HG03442 (cell line): Measurements from ENCODE around the gene MYO18B.

Experiments
- ATAC-seq: cut with Tn5 transposase; IDR thresholded peaks from one replicate; pipeline ENCODE4 v1.9.1; 2021; ENCODE audit warnings: mild to moderate bottlenecking, moderate library complexity; ENCODE audit not compliant: unreplicated experiment

Gene MYO18B

DNA sequence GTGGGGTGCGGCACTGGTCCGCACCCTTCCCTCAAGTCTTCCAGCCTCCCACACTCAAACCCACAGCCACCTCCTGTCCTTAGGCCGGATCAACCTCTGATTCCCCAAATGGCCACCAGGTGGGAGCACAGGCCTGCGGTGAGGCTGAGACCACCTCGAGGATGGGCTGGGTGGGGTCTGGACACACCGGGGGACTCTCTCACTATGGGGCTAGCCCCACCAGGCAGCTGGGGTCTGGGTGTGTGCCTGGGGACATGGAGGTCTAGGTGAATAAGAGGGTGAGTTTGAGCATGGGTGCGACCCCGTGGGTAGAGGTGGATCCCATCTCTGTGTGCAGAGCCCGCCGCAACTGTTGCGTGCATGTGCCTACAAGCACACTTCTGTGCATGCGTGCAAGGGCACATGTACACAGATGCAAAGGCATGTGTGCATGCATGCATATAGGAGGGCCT lies 32.6 kb downstream of the MYO18B start:
- no peak for ATAC-seq

DNA sequence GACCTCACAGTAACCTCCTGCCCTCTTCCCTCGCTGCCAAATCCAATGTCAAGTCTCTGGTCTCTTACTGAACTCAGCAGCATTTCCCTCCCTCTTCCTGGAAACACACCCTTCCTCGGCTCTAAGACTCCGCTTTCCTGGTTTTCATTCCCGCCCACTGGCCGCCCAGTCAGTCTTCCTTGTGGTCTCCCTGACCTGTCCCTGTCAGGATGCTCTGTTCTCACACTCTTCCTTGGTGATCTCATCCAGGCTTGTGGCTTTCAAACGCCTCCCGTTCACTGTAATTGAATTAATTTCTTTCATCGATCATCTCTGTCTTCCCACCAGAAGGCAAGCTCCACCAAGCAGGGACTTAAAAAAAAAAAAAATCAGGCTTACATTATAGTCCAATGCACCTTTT lies 33.5 kb downstream of the MYO18B start:
- ATAC-seq, result no peak

GRCh38 chr22:25777411-25777810 lies 35.4 kb downstream of the MYO18B start:
- ATAC-seq, result no peak

GRCh38 chr22:25777870-25778269 lies 35.9 kb downstream of the MYO18B start:
- ATAC-seq, result no peak

DNA sequence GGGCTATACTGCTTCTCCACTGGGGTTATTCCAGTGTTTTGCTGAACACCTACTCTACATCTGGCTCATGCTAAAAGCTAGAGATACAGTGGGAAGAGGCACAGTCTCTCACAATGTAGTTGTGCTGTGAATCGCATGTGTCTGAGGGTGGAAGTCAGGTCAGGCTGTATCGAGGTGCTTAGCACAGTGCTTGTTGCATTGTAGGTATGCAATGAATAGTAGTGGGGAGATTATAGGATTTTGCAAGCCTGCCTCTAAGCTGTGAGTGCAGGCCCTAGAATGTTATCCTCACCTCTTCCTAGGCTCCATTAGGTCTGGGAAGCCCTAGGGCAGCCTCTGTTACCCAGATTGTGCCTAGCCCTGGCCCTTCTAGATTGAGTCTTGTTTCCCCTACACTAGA lies 37.4 kb downstream of the MYO18B start:
- ATAC-seq, result no peak

- ATAC-seq, result no peak
These were observed 37.9 kb downstream of the MYO18B start for GRCh38 chr22:25779890-25780289.

DNA sequence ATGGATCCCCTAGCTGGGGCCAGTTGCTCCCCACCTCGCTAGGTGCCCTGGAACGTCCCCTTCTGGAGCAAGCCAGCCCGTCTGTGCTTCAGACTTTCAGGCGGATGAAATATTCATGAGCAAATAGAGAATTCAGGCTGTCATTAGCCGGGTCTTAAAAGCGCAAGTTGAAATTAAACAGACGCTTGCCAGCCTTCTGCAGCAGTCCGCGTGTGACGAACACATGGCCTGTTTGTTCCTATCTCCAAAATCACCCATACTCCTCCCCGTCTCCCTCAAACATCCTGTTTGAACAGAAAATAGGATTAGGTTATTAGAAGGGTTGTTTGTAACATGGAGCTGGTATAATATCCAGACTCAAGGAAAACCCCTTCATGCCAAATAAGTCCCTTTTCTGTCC lies 38.7 kb downstream of the MYO18B start:
- no peak for ATAC-seq

GRCh38 chr22:25781801-25782200 lies 39.8 kb downstream of the MYO18B start:
- no peak for ATAC-seq

- no peak for ATAC-seq
These were observed 40.8 kb downstream of the MYO18B start for GRCh38 chr22:25782831-25783230.

DNA sequence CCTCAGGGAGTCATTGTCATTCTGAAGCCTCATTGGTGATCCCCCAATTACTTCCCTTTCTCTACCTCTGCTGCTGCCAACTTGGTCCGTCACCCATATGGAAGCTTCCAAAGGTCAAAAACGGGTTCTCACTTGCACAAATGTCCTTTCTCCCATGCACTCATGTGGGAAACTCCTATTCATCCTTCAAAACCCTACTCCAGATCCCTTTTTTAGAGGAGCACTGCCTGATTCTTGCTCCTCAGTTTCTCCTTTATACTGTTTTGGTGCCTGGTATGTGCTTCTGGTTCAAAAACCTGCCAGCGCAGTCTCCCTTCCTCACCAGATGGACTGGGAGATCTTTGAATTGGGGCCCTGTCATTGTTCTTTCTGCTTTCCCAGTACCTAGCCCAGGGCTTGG lies 41.9 kb downstream of the MYO18B start:
- ATAC-seq, result no peak

DNA sequence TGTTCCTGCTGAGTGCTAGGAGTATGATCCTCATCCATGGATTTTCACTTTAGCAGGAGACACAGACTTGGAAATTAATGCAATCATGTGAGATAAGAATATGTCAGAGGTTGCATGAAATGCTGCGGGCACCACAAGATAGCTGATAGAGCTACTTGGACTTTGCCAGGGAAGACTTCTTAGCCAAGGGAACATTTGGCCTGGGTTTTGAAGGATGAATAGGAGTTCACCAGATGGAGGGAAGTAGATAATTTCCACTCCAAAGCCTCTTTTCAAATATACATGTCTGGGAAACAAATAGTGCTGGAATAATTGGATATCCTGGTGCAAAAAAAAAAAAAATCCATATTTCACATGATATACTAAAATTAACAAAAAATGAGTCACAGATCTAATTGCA lies 44.2 kb downstream of the MYO18B start:
- no peak for ATAC-seq

DNA sequence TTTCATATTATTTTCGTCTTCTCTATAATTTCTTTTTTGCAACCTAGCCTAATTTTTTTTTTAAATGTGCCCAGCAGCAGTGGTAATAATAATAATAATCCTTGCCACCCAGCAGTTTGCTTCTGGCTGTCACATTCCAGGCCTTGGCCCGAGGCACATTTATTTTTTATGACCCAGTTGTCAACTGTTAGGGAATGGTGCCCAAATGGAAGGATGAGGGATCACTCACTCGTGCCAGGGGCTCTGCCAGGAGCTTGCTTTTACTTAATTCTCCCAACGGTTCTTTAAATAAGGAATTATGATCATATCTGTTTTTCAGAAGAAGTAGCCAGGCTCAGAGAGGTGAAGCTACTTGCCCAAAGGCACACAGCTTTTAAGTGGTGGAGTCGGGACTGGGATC lies 49.6 kb downstream of the MYO18B start:
- no peak for ATAC-seq

- no peak for ATAC-seq
These were observed 53.5 kb downstream of the MYO18B start for GRCh38 chr22:25795478-25795877.

DNA sequence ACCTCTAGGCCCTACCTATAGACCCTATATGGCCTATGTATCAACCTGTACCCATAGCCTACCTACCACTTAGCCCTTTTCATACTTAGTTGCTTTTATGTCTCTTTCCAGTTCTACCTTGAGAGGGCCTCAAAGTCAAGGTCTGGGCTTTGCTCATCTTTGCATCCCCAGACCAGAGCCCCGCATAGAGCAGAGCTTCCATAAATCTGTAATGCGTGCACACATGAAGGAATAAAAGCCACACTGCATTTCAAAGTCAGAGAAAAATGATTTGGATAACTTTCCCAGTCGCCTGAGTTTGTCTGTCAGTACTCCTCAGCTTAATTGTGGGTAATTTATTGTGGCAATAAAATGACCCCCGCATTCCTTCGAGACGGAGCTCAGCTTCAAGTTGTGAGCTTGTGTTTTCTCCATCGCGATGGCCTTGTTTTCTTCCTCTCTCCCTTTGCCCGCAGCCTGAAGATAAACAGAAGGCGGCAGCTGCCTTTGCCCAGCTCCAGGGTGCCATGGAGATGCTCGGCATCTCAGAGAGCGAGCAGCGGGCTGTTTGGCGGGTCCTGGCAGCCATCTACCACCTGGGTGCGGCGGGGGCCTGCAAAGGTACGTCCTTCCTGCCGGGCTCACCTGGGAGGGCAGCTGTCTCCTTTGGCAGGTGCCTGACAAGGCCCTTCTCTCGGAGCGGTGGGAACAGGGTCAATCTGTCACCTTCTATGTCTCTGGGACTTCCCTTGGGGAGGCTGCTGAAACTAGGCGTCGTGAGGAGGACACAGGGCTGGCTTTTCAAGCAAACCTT lies 55.7 kb downstream of the MYO18B start:
- no peak for ATAC-seq

DNA sequence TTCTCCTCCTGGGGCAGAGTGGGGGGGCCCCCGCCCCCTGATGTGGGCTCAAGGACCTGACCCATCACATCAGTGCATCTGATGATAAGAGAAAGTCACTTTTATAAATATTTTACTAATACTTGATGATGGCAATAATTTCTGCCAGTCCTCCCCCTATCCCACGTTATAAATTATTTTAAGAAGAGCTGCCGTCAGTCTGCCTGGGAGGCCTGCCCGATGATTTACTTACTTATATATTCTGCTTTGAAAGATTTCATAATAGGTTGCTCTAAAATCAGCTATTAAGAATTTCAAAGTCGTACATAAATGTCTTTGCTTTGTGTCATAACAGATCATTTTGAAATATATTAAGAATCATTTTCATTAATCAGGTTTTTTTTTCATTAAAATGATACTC lies 58.8 kb downstream of the MYO18B start:
- ATAC-seq, result no peak

GRCh38 chr22:25802018-25802417 lies 60.0 kb downstream of the MYO18B start:
- no peak for ATAC-seq

- no peak for ATAC-seq
These were observed 62.7 kb downstream of the MYO18B start for GRCh38 chr22:25804676-25805075.

GRCh38 chr22:25806579-25806978 lies 64.6 kb downstream of the MYO18B start:
- no peak for ATAC-seq

- ATAC-seq, result no peak
These were observed 72.7 kb downstream of the MYO18B start for GRCh38 chr22:25814685-25815084.

GRCh38 chr22:25815561-25815960 lies 73.6 kb downstream of the MYO18B start:
- ATAC-seq, result no peak

DNA sequence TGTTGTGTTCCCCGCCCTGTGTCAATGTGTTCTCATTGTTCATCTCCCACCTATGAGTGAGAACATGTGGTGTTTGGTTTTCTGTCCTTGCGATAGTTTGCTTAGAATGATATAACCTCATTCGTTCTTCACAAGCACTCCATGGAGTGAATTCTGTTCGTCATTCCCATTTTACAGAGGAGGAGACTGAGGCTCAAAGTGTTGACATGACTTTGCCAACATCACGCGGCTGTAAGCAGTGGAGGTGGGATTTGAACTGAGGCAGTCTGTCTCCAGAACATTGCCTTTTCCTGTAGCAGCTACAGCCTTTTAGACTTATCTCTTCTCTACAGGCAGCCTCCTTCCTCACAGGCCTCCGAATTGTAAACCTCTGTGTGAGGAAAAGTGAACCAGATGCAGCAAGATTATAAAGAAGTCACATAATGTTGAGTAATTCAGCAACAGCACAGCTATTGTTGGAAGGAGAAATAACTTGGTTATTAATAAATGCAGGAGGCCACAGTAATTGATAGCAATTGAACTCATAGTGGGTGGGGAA lies 74.6 kb downstream of the MYO18B start:
- ATAC-seq, result no peak

- no peak for ATAC-seq
These were observed 75.3 kb downstream of the MYO18B start for GRCh38 chr22:25817092-25817943.
